Measurements from ENCODE around the gene TPRKB. TPM values are rescaled to one million over a fixed set of nuclear protein-coding genes. Genes with fewer than 3 reads are reported as not detected.
"Not testable (repeated sequence)": the region's sequence is repeated elsewhere in the genome, so short reads cannot be mapped to it uniquely, and the experiment has no call there.

TPRKB gene
- total RNA-seq, 1 experiment from 2014 or later: 44.7 TPM

DNA sequence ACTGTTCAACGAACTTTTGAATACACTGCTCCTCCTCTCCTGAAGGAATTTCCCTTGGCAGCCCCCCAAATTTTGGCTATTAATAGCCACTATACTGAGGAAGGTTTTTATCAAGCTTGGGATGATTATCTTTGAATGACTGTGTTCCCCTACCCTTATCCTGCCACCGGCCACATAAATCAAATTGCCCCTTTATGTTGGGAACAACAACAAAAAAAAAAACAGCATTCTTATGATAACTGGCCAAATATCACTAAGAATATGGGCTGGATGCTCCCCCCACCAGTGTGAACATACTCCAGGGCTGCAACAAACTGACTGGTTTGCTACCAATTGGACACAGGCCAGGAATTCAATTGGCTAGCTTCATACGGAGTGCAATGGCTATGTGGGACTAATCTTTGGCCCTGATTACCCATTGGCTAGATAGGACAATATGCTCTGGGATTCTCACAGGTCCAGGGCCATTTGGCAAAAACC lies 22.2 kb upstream of the TPRKB start:
- no peak overlapping the region for H3K18ac ChIP-seq (ENCODE audit: insufficient read length, low read depth, low read length)
- H3K27ac ChIP-seq (ENCODE audit: insufficient read length, low read depth, low read length): no peak overlapping the region
- Mint-ChIP-seq H3K9me3 (peaks cover 9 to 21% of the 10 kb centered on the region in 2 experiments), H3K27ac (no peak overlapping the region), H3K4me1 (no peaks in the 10 kb centered on the region), H3K36me3 (ENCODE audit: insufficient read depth in 1 of 3, low read depth in 3 of 3) (peaks cover 32 to 77% (median 54%) of the 10 kb centered on the region in 3 experiments), H3K4me3 (no peak overlapping the region), H3K27me3 (ENCODE audit: low read depth) (no peaks in the 10 kb centered on the region; the same call in 1 of the 2 replicates)
- no peak overlapping the region for H2BK120ac ChIP-seq (ENCODE audit: low read depth, low read length, poor library complexity, severe bottlenecking)
- H3K4me2 ChIP-seq (ENCODE audit: insufficient read depth, insufficient read length, low read length): no peak overlapping the region
- H3K79me1 ChIP-seq (ENCODE audit: insufficient read depth, low read depth, low read length, poor library complexity, severe bottlenecking): no peaks in the 10 kb centered on the region
- no peak overlapping the region for H2BK12ac ChIP-seq (ENCODE audit: insufficient read length, low read depth, low read length)
- no peak overlapping the region for H2AFZ ChIP-seq (ENCODE audit: low read length)
- H3T11ph ChIP-seq (ENCODE audit: low read length): no peak overlapping the region
- no peak for DNase-seq
- H3K23me2 ChIP-seq (ENCODE audit: insufficient read length, low read depth, low read length, poor library complexity, severe bottlenecking): no peaks in the 10 kb centered on the region
- TF ChIP-seq, protein P1, sequence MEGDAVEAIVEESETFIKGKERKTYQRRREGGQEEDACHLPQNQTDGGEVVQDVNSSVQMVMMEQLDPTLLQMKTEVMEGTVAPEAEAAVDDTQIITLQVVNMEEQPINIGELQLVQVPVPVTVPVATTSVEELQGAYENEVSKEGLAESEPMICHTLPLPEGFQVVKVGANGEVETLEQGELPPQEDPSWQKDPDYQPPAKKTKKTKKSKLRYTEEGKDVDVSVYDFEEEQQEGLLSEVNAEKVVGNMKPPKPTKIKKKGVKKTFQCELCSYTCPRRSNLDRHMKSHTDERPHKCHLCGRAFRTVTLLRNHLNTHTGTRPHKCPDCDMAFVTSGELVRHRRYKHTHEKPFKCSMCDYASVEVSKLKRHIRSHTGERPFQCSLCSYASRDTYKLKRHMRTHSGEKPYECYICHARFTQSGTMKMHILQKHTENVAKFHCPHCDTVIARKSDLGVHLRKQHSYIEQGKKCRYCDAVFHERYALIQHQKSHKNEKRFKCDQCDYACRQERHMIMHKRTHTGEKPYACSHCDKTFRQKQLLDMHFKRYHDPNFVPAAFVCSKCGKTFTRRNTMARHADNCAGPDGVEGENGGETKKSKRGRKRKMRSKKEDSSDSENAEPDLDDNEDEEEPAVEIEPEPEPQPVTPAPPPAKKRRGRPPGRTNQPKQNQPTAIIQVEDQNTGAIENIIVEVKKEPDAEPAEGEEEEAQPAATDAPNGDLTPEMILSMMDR (conservative IDR thresholded peaks at IDR 0.05): no peak
- H2BK5ac ChIP-seq (ENCODE audit: insufficient read length, low read length): no peak overlapping the region
- H3K9ac ChIP-seq (ENCODE audit: extremely low read depth, insufficient read length, low read length): no peak overlapping the region
- no peaks in the 10 kb centered on the region for H3K79me2 ChIP-seq (ENCODE audit: insufficient read depth, low read length)
- H3K27me3 ChIP-seq (ENCODE audit: insufficient read depth, low read length): no peaks in the 10 kb centered on the region
- H4K8ac ChIP-seq (replicated peaks; ENCODE audit: insufficient read length, low read depth, low read length): no peak overlapping the region
- no peak overlapping the region for H4K5ac ChIP-seq (ENCODE audit: insufficient read length, low read depth, low read length)
- no peaks in the 10 kb centered on the region for H4K20me1 ChIP-seq (ENCODE audit: control insufficient read depth, insufficient read depth, insufficient read length)
- no CpG with 5 or more reads among the region's 3 CpGs for WGBS (ENCODE audit: extremely low coverage, insufficient read length, low lambda C conversion rate)
- no peak overlapping the region for H4K91ac ChIP-seq (ENCODE audit: insufficient read length, low read depth, low read length)
- no peak overlapping the region for H2BK20ac ChIP-seq (ENCODE audit: low read depth, low read length, poor library complexity, severe bottlenecking)
- peaks cover 10% of the 10 kb centered on the region for H3K9me3 ChIP-seq (ENCODE audit: control insufficient read depth, low read depth, low read length)
- H3K23ac ChIP-seq (ENCODE audit: insufficient read length, low read depth, low read length): no peak overlapping the region
- no peak overlapping the region for H2AK5ac ChIP-seq (ENCODE audit: insufficient read length, low read length)
- H3K4ac ChIP-seq (ENCODE audit: low read depth, low read length): no peak overlapping the region
- H3K4me1 ChIP-seq (ENCODE audit: insufficient read depth, low read length): no peaks in the 10 kb centered on the region
- H2BK15ac ChIP-seq (ENCODE audit: low read depth, low read length): no peak overlapping the region
- H3K14ac ChIP-seq (ENCODE audit: insufficient read depth, low read length): no peak overlapping the region
- H3K56ac ChIP-seq (ENCODE audit: insufficient read length, low read depth, low read length): no peak overlapping the region

GRCh38 chr2:73754332-73754731 lies 17.2 kb upstream of the TPRKB start:
- not testable (repeated sequence) for H3K9ac ChIP-seq (ENCODE audit: extremely low read depth, insufficient read length, low read length); H3K23me2 ChIP-seq (ENCODE audit: insufficient read length, low read depth, low read length, poor library complexity, severe bottlenecking); H3K4me1 Mint-ChIP-seq; H4K8ac ChIP-seq (replicated peaks; ENCODE audit: insufficient read length, low read depth, low read length); H3K4me2 ChIP-seq (ENCODE audit: insufficient read depth, insufficient read length, low read length); H3K27ac Mint-ChIP-seq; H3K18ac ChIP-seq (ENCODE audit: insufficient read length, low read depth, low read length); H3K14ac ChIP-seq (ENCODE audit: insufficient read depth, low read length); H3K9me3 ChIP-seq (ENCODE audit: control insufficient read depth, low read depth, low read length); H3K79me2 ChIP-seq (ENCODE audit: insufficient read depth, low read length); H3K27me3 ChIP-seq (ENCODE audit: insufficient read depth, low read length); H3K4me3 Mint-ChIP-seq; H3K56ac ChIP-seq (ENCODE audit: insufficient read length, low read depth, low read length); H3K23ac ChIP-seq (ENCODE audit: insufficient read length, low read depth, low read length); H3K4ac ChIP-seq (ENCODE audit: low read depth, low read length); H2AFZ ChIP-seq (ENCODE audit: low read length); H2BK120ac ChIP-seq (ENCODE audit: low read depth, low read length, poor library complexity, severe bottlenecking); H2BK5ac ChIP-seq (ENCODE audit: insufficient read length, low read length); H2BK12ac ChIP-seq (ENCODE audit: insufficient read length, low read depth, low read length); DNase-seq; H2BK20ac ChIP-seq (ENCODE audit: low read depth, low read length, poor library complexity, severe bottlenecking); H3K4me1 ChIP-seq (ENCODE audit: insufficient read depth, low read length); H4K91ac ChIP-seq (ENCODE audit: insufficient read length, low read depth, low read length); H3K27me3 Mint-ChIP-seq (ENCODE audit: low read depth); H3T11ph ChIP-seq (ENCODE audit: low read length); H4K20me1 ChIP-seq (ENCODE audit: control insufficient read depth, insufficient read depth, insufficient read length); H4K5ac ChIP-seq (ENCODE audit: insufficient read length, low read depth, low read length); H2BK15ac ChIP-seq (ENCODE audit: low read depth, low read length); H3K79me1 ChIP-seq (ENCODE audit: insufficient read depth, low read depth, low read length, poor library complexity, severe bottlenecking); H3K27ac ChIP-seq (ENCODE audit: insufficient read length, low read depth, low read length); H2AK5ac ChIP-seq (ENCODE audit: insufficient read length, low read length)
- Mint-ChIP-seq H3K9me3 (peaks cover 12 to 23% of the 10 kb centered on the region in 2 experiments), H3K36me3 (ENCODE audit: insufficient read depth in 1 of 3, low read depth in 3 of 3) (peaks cover 38 to 68% (median 51%) of the 10 kb centered on the region in 3 experiments)
- no CpG with 5 or more reads among the region's 7 CpGs for WGBS (ENCODE audit: extremely low coverage, insufficient read length, low lambda C conversion rate)

All from H9 (cell line).